Measurements from ENCODE around the gene RHOT2. TPM values are rescaled to one million over a fixed set of nuclear protein-coding genes. Genes with fewer than 3 reads are reported as not detected.
A peak's percentile ranks its signal among the peaks of the same experiment; 100 is the strongest.

The RHOT2 gene
- polyA plus RNA-seq, 1 donor, result 105 TPM

DNA sequence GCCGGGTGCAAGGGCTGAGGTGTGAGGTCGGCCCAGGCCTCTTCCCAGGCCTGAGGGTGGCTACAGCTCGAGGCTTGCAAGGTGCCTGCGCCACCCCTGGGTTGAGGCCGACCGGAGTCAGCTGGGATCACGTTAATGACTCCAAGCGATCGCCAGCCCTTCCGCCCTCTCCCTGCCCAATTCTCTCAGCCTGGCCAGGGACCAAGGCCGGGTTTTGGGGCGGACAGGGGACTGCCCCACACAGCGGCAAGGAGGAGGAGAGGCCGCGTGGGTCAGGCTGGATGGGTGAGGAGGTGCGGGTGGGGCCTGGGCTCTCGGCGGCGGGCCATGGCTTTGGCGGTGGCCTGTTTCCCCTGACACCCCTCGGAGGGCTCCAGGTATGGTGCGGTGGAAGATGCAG is 25.4 kb downstream of the RHOT2 start:
- Histone ChIP-seq H3K4me3 (ENCODE audit: low read length) (no peak overlapping the region), H3K27me3 (ENCODE audit: control insufficient read depth, insufficient read depth, low read length) (peaks cover 63% of the 10 kb centered on the region), H3K9me3 (ENCODE audit: control insufficient read depth, low read depth, low read length) (peaks cover 18% of the 10 kb centered on the region), H3K36me3 (ENCODE audit: control insufficient read depth, insufficient read depth, low read length) (no peaks in the 10 kb centered on the region), H3K27ac (ENCODE audit: low read length) (no peak overlapping the region), H3K4me1 (ENCODE audit: control insufficient read depth, insufficient read depth, low read length) (peaks cover 21% of the 10 kb centered on the region)
- DNase-seq, result no peak
- WGBS (ENCODE audit: insufficient coverage, low lambda C conversion rate), result no CpG with 5 or more reads among the region's 22 CpGs

- no CpG with 5 or more reads among the region's 37 CpGs for WGBS (ENCODE audit: insufficient coverage, low lambda C conversion rate)
- peak in 1 of 2 donors; percentile 38 for DNase-seq
- Histone ChIP-seq H3K27ac (ENCODE audit: low read length) (no peak overlapping the region), H3K9me3 (ENCODE audit: control insufficient read depth, low read depth, low read length) (peaks cover 18% of the 10 kb centered on the region), H3K4me3 (ENCODE audit: low read length) (no peak overlapping the region), H3K27me3 (ENCODE audit: control insufficient read depth, insufficient read depth, low read length) (peaks cover 66% of the 10 kb centered on the region), H3K36me3 (ENCODE audit: control insufficient read depth, insufficient read depth, low read length) (no peaks in the 10 kb centered on the region), H3K4me1 (ENCODE audit: control insufficient read depth, insufficient read depth, low read length) (peaks cover 21% of the 10 kb centered on the region)
Measured at GRCh38 chr16:693766-694165, 25.8 kb downstream of the RHOT2 start.

- no peak for DNase-seq
- no CpG with 5 or more reads among the region's 64 CpGs for WGBS (ENCODE audit: insufficient coverage, low lambda C conversion rate)
- Histone ChIP-seq H3K27me3 (ENCODE audit: control insufficient read depth, insufficient read depth, low read length) (peaks cover 71% of the 10 kb centered on the region), H3K4me1 (ENCODE audit: control insufficient read depth, insufficient read depth, low read length) (peaks cover 17% of the 10 kb centered on the region), H3K36me3 (ENCODE audit: control insufficient read depth, insufficient read depth, low read length) (no peaks in the 10 kb centered on the region), H3K27ac (ENCODE audit: low read length) (no peak overlapping the region), H3K4me3 (ENCODE audit: low read length) (no peak overlapping the region), H3K9me3 (ENCODE audit: control insufficient read depth, low read depth, low read length) (peaks cover 18% of the 10 kb centered on the region)
Measured at GRCh38 chr16:694187-694862, 26.4 kb downstream of the RHOT2 start.

DNA sequence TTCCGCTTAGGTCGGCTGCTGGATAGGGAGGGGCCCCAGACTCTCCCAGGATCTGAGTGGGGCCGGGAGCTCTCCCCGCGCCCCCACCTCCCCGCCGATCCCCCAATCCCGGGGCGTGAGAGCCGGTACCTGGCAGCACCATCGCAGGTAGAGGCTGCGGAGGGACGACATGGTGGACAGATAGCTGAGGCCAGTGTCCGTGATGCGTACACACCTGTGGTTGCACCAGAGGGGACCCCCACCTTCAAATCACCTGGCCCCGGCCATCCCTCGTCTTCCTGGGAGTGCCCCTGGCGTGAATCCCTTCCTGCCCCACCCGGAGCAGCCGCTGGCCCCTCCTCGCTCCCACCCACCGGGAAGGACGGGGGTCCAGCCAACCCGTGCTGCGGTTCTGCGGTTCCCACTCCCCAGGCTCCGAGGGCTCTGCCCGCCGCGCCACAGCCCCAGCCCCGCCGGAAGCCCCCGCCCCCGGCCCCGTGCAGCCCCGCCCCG is 27.0 kb downstream of the RHOT2 start:
- WGBS (ENCODE audit: insufficient coverage, low lambda C conversion rate), result no CpG with 5 or more reads among the region's 37 CpGs
- Histone ChIP-seq H3K4me1 (ENCODE audit: control insufficient read depth, insufficient read depth, low read length) (peaks cover 13% of the 10 kb centered on the region), H3K9me3 (ENCODE audit: control insufficient read depth, low read depth, low read length) (peaks cover 18% of the 10 kb centered on the region), H3K36me3 (ENCODE audit: control insufficient read depth, insufficient read depth, low read length) (no peaks in the 10 kb centered on the region), H3K27me3 (ENCODE audit: control insufficient read depth, insufficient read depth, low read length) (peaks cover 77% of the 10 kb centered on the region), H3K27ac (ENCODE audit: low read length) (no peak overlapping the region), H3K4me3 (ENCODE audit: low read length) (no peak overlapping the region)
- DNase-seq, result no peak

DNA sequence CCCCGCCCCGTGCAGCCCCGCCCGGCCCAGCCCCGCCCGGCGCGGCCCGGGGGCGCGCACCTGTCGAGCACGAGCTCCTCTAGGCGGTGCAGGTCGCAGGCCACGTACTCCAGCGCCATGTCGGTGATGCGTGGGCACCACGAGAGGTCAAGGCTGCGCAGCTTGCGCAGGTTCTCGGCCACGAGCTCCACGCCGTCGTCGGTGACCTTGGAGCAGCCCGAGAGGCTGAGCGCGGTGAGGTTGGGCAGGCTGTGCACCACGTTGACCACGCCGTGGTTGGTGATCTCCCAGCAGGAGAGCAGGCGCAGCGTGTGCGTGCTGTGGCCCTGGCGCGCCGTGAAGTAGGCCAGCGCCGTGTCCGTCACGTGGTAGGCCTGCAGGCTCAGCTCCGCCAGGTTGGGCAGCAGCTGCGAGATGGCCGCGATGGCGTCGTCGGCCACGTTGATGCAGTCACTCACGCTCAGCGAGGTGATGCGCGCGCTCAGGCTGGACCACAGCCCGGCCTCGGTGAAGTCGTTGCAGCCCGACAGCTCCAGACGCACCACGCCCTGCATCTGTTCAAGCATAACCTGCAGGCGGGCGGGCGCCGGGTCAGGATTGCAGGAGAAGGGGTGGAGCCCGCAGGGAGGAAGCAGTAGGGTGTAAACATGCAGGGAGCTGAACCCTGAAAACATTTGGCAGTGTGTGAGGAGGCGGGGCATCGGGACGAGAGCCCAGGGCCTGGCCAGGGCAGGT is 27.6 kb downstream of the RHOT2 start:
- peaks cover 83% of the 10 kb centered on the region for H3K27me3 ChIP-seq (ENCODE audit: control insufficient read depth, insufficient read depth, low read length)
- DNase-seq, result peak in 1 of 2 donors; percentile 62
- no peaks in the 10 kb centered on the region for H3K36me3 ChIP-seq (ENCODE audit: control insufficient read depth, insufficient read depth, low read length)
- WGBS (ENCODE audit: insufficient coverage, low lambda C conversion rate), result no CpG with 5 or more reads among the region's 71 CpGs
- peaks cover 13% of the 10 kb centered on the region for H3K4me1 ChIP-seq (ENCODE audit: control insufficient read depth, insufficient read depth, low read length)
- H3K9me3 ChIP-seq (ENCODE audit: control insufficient read depth, low read depth, low read length), result peaks cover 18% of the 10 kb centered on the region
- no peak overlapping the region for H3K27ac ChIP-seq (ENCODE audit: low read length)
- H3K4me3 ChIP-seq (ENCODE audit: low read length), result no peak overlapping the region

- peaks cover 91% of the 10 kb centered on the region for H3K27me3 ChIP-seq (ENCODE audit: control insufficient read depth, insufficient read depth, low read length)
Measured at GRCh38 chr16:698911-699671, 31.2 kb downstream of the RHOT2 start.

DNA sequence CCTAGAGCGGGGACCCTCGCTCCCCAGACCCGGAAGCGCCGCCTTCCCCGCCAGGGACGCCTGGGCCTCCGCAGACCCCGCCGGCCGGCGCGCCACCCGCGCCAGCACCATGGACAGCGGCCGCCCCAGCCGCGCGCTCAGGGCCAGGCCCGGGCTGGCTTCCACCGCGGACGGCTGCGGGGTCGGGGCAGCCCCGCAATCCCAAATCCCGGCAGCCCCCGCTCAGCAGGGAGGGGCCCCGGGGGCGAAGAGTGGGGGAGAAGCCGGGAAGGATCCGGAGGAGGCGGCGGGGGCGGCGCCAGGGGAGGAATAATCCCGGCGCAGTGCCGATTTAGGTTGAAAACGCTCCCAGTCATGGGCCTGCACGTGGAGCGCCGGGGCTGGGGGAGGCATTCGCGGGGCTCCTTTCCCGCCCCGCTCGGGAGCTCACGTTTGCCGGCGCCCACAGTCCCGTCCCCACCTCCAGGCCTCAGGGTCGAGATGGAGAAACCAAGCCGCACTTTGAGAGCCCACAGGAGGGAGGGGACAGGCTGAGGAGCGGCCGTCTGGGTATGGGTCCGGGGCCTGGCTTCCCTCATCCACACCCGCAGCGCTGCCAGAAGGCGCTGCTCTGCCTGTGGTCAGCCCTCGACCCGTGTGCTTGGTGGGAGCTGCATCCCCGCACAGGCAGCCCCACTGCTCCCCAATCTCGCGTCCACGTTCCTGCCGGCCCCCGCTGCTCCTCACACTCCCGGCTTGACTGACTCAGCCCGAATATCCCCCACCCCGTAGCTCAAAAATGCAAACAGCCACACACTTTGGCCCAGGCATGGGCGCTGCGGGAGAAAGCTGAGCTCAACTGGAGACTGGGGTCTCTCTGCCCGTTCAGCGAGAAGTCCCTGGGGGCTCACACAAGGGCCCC is 33.0 kb downstream of the RHOT2 start:
- Histone ChIP-seq H3K4me3 (ENCODE audit: low read length) (no peak overlapping the region), H3K27ac (ENCODE audit: low read length) (no peak overlapping the region), H3K9me3 (ENCODE audit: control insufficient read depth, low read depth, low read length) (peaks cover 7% of the 10 kb centered on the region), H3K27me3 (ENCODE audit: control insufficient read depth, insufficient read depth, low read length) (peaks cover 85% of the 10 kb centered on the region), H3K4me1 (ENCODE audit: control insufficient read depth, insufficient read depth, low read length) (peaks cover 2% of the 10 kb centered on the region), H3K36me3 (ENCODE audit: control insufficient read depth, insufficient read depth, low read length) (no peaks in the 10 kb centered on the region)
- WGBS (ENCODE audit: insufficient coverage, low lambda C conversion rate), result no CpG with 5 or more reads among the region's 76 CpGs
- no peak for DNase-seq

More at GRCh38 chr16:698911-699671, 31.2 kb downstream of the RHOT2 start:
- H3K4me3 ChIP-seq (ENCODE audit: low read length), result no peak overlapping the region
- WGBS (ENCODE audit: insufficient coverage, low lambda C conversion rate), result no CpG with 5 or more reads among the region's 19 CpGs
- peaks cover 18% of the 10 kb centered on the region for H3K9me3 ChIP-seq (ENCODE audit: control insufficient read depth, low read depth, low read length)
- H3K36me3 ChIP-seq (ENCODE audit: control insufficient read depth, insufficient read depth, low read length), result no peaks in the 10 kb centered on the region
- no peak for DNase-seq
- H3K27ac ChIP-seq (ENCODE audit: low read length), result no peak overlapping the region
- peaks cover 12% of the 10 kb centered on the region for H3K4me1 ChIP-seq (ENCODE audit: control insufficient read depth, insufficient read depth, low read length)

DNA sequence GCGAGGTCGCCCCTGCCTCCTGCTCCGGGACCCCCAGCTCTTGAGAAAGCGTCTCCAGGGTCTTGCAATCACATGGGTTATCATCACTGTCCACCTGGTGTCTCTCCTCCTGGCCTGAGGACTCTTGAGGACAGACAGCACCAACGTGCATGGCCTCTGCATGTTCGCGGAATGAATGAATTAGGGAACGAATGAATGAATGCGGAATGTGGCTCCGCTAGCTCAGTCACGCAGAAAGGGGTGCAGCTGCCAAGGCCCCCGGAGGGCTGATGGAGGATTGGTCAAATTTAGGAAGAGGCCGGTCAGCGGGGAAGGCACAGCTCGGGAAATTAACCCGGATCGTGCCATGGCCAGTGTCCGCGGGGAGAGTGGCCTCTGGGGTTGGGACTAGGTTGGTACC is 34.4 kb downstream of the RHOT2 start:
- Histone ChIP-seq H3K4me1 (ENCODE audit: control insufficient read depth, insufficient read depth, low read length) (peaks cover 2% of the 10 kb centered on the region), H3K4me3 (ENCODE audit: low read length) (no peak overlapping the region), H3K36me3 (ENCODE audit: control insufficient read depth, insufficient read depth, low read length) (no peaks in the 10 kb centered on the region), H3K27me3 (ENCODE audit: control insufficient read depth, insufficient read depth, low read length) (peaks cover 87% of the 10 kb centered on the region), H3K27ac (ENCODE audit: low read length) (no peak overlapping the region), H3K9me3 (ENCODE audit: control insufficient read depth, low read depth, low read length) (peaks cover 6% of the 10 kb centered on the region)
- DNase-seq, result no peak
- no CpG with 5 or more reads among the region's 19 CpGs for WGBS (ENCODE audit: insufficient coverage, low lambda C conversion rate)

DNA sequence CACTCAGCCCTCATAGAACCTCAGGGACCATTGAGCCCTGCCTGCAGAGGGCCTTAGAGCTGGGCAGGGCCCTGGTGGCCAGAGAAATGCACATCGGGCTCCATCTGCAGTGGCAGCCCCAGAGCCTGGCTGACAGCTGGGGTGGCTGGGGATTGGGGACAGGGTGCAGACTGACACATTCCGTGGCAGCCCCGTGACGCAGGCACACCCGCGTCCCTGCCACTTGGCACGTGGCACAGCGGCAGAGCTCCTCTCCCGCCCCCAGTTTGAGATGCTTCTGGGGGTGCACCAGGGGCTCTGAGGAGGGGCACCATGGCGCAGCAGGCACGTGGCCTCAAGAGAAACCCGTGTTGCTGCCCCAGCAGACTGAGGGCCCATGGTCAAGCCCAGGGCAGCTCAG is 35.5 kb downstream of the RHOT2 start:
- Histone ChIP-seq H3K27me3 (ENCODE audit: control insufficient read depth, insufficient read depth, low read length) (peaks cover 89% of the 10 kb centered on the region), H3K27ac (ENCODE audit: low read length) (no peak overlapping the region), H3K36me3 (ENCODE audit: control insufficient read depth, insufficient read depth, low read length) (no peaks in the 10 kb centered on the region), H3K4me3 (ENCODE audit: low read length) (no peak overlapping the region), H3K4me1 (ENCODE audit: control insufficient read depth, insufficient read depth, low read length) (peaks cover 2% of the 10 kb centered on the region), H3K9me3 (ENCODE audit: control insufficient read depth, low read depth, low read length) (peaks cover 6% of the 10 kb centered on the region)
- WGBS (ENCODE audit: insufficient coverage, low lambda C conversion rate), result no CpG with 5 or more reads among the region's 12 CpGs
- no peak for DNase-seq
